Ovary (tissue), 9 donors: ENCODE data around the gene RYR2. TPM values are rescaled to one million over a fixed set of nuclear protein-coding genes. Genes with fewer than 3 reads are reported as not detected.

Experiments used
- DNase-seq, 5 donors: peaks; one replicate each; pipeline ENCODE4 v3.0.0-alpha.2; 2019 to 2020
- H3K27ac ChIP-seq, 2 donors: fragments of 200-600 bp; one replicate each; pipeline versions ENCODE4 v1.5.1 to v1.8.0; 2019 to 2022
- H3K27me3 ChIP-seq: fragments of 200-600 bp; one replicate; pipeline ENCODE4 v1.8.0; 2022
- H3K36me3 ChIP-seq: fragments of 200-600 bp; sonication (generic); one replicate; pipeline ENCODE4 v1.5.1; 2019
- H3K4me1 ChIP-seq: one replicate; pipeline ENCODE4 v1.8.1; 2013; ENCODE audit warnings: mild to moderate bottlenecking, moderate library complexity; ENCODE audit not compliant: insufficient read depth
- H3K4me3 ChIP-seq: fragments of 200-600 bp; sonication (generic); one replicate; pipeline ENCODE4 v1.5.1; 2017
- H3K9me3 ChIP-seq, 2 donors: fragments of 200-600 bp in 1 of 2; sonication (generic) in 1 of 2; one replicate each; pipeline versions ENCODE4 v1.5.1 to v1.8.1; 2013 to 2019; ENCODE audit warnings: mild to moderate bottlenecking in 1 of 2, moderate library complexity in 1 of 2
- CTCF ChIP-seq, 3 donors: fragments of 450-650 bp in 2 of 3; fragments of 200-600 bp in 1 of 3; IDR thresholded peaks; one replicate each; pipeline versions ENCODE4 v1.5.1 to v1.8.0; 2016 to 2022; ENCODE audit warnings: antibody characterized with exemption in 3 of 3, mild to moderate bottlenecking in 1 of 3
- EP300 ChIP-seq: sonication (generic); formaldehyde crosslinking; IDR thresholded peaks from one replicate; pipeline ENCODE4 v1.6.1; 2017; ENCODE audit warnings: antibody characterized with exemption
- POLR2A ChIP-seq: fragments of 450-650 bp; IDR thresholded peaks from one replicate; pipeline ENCODE4 v1.6.1; 2017; ENCODE audit warnings: antibody characterized with exemption, mild to moderate bottlenecking, moderate library complexity
- WGBS, 3 donors: extraction: QIAGEN DNeasy Blood & Tissue Kit in 1 of 3; methylation state at CpG; one replicate each; pipeline versions ENCODE4 v1.1.5 to v1.1.7; 2013 to 2017; 5-methylcytosine and 5-hydroxymethylcytosine counted together
- intact Hi-C, 4 donors: fragments of 100-400 bp; cut with DNase I; formaldehyde crosslinking; loops; one replicate each; pipeline versions ENCODE4 v1.11.0 to v1.15.1; 2022 to 2023
- polyA plus RNA-seq, 2 donors: library from polyadenylated mRNA; stranded (reverse); fragments of 200-250 nt in 1 of 2; fragments of 350-450 nt in 1 of 2; fragmentation: Illumina TruSeq in 1 of 2; extraction: RNeasy Lipid Tissue Mini Kit (QIAGEN cat#74804) in 1 of 2; gene quantifications; one replicate each; pipeline ENCODE4 v1.2.3, GENCODE V29; 2013 to 2014
- total RNA-seq, 7 donors: library from RNA; depleted of rRNA in 2 of 7; stranded (reverse); fragments of >200 nt in 2 of 7; fragmentation: NEBNext Ultra II Directional in 3 of 7; extraction: Animal tissue kit (Norgen Biotek cat#: 25700) in 3 of 7; gene quantifications; one replicate each; pipeline versions ENCODE4 v1.1.0 to v1.2.4, GENCODE V29; 2016 to 2023
- donor health status: DM: no; HTN: no; CAD: no; lungs with moderate emphysema.
- donor health status: DM: no; HTN: no; CAD: no.
- donor health status: Bipolar disorder and iron deficiency.
- donor health status: DM: yes; HTN: yes; CAD: no.
- donor health status: DM: no; HTN: no; CAD: no.
- donor health status: DM: yes; HTN: yes; CAD: no.

RYR2 gene
- total and polyA plus RNA-seq, 9 donors, result 3.0 to 13.8 (median 5.4) TPM

GRCh38 chr1:237640011-237640671 is 598.2 kb downstream of the RYR2 start:
- H3K36me3 ChIP-seq, result no peaks in the 10 kb centered on the region
- 77 to 93% (median 87%) methylated on average over 2 of the region's 2 CpGs for WGBS, 3 donors
- TF ChIP-seq CTCF (IDR thresholded peaks at IDR 0.05) (no peak), POLR2A (no peak)
- no peak overlapping the region for H3K4me3 ChIP-seq
- H3K27me3 ChIP-seq, result no peaks in the 10 kb centered on the region
- intact Hi-C loops, result no loop called here
- DNase-seq, result no peak
- H3K4me1 ChIP-seq, result no peaks in the 10 kb centered on the region
- H3K9me3 ChIP-seq, result no peaks in the 10 kb centered on the region
- H3K27ac ChIP-seq, result no peak overlapping the region

GRCh38 chr1:237640966-237641365 is 599.0 kb downstream of the RYR2 start:
- no peaks in the 10 kb centered on the region for H3K4me1 ChIP-seq

GRCh38 chr1:237650809-237651208 is 608.8 kb downstream of the RYR2 start:
- Histone ChIP-seq H3K36me3 (no peaks in the 10 kb centered on the region), H3K4me3 (no peak overlapping the region), H3K27ac (no peak overlapping the region), H3K27me3 (no peaks in the 10 kb centered on the region), H3K9me3 (no peaks in the 10 kb centered on the region), H3K4me1 (no peaks in the 10 kb centered on the region)
- no peak for TF ChIP-seq EP300
- no peak for TF ChIP-seq CTCF (IDR thresholded peaks at IDR 0.05)
- no peak for TF ChIP-seq POLR2A
- DNase-seq, result no peak
- intact Hi-C loops, result no loop called here

More at GRCh38 chr1:237640966-237641365, 599.0 kb downstream of the RYR2 start:
- no peaks in the 10 kb centered on the region for H3K36me3 ChIP-seq
- intact Hi-C loops, result no loop called here
- no peak overlapping the region for H3K27ac ChIP-seq
- H3K4me3 ChIP-seq, result no peak overlapping the region
- WGBS, 3 donors, result 28 to 68% (median 61%) methylated on average over 2 of the region's 2 CpGs
- no peaks in the 10 kb centered on the region for H3K9me3 ChIP-seq
- no peaks in the 10 kb centered on the region for H3K27me3 ChIP-seq
- TF ChIP-seq CTCF (IDR thresholded peaks at IDR 0.05) (no peak), EP300 (no peak), POLR2A (no peak)
- no peak for DNase-seq

- 67 to 92% (median 74%) methylated on average over 2 of the region's 2 CpGs for WGBS, 3 donors
- no peak overlapping the region for H3K4me3 ChIP-seq
- no peaks in the 10 kb centered on the region for H3K9me3 ChIP-seq
- no peaks in the 10 kb centered on the region for H3K4me1 ChIP-seq
- no peaks in the 10 kb centered on the region for H3K27me3 ChIP-seq
- TF ChIP-seq EP300 (no peak), POLR2A (no peak), CTCF (IDR thresholded peaks at IDR 0.05) (no peak)
- DNase-seq, result no peak
- no peaks in the 10 kb centered on the region for H3K36me3 ChIP-seq
- intact Hi-C loops, result no loop called here
- H3K27ac ChIP-seq, result no peak overlapping the region
These were observed 613.8 kb downstream of the RYR2 start for GRCh38 chr1:237655778-237656177.
